Karpas-422 (cell line): ENCODE data around the gene ACSS2. TPM values are rescaled to one million over a fixed set of nuclear protein-coding genes. Genes with fewer than 3 reads are reported as not detected.

Experiments used
- DNase-seq: peaks from one replicate; pipeline ENCODE4 v3.0.0-alpha.2; 2015
- H2AFZ ChIP-seq: fragments of 200-600 bp; sonication (generic); 2 replicates; pipeline ENCODE4 v1.6.1; 2014; ENCODE audit warnings: antibody characterized with exemption, low read length, mixed read lengths
- H3K27ac ChIP-seq: fragments of 200-600 bp; sonication (generic); 2 replicates; pipeline ENCODE4 v1.5.1; 2014; ENCODE audit warnings: mild to moderate bottlenecking, low read length, moderate library complexity
- H3K27me3 ChIP-seq: fragments of 200-600 bp; sonication (generic); 2 replicates; pipeline ENCODE4 v1.6.1; 2014; ENCODE audit warnings: low read length, mixed read lengths
- H3K36me3 ChIP-seq: fragments of 200-600 bp; sonication (generic); 2 replicates; pipeline ENCODE4 v1.6.1; 2014; ENCODE audit warnings: low read length, mixed read lengths; ENCODE audit not compliant: insufficient read depth
- H3K4me1 ChIP-seq: fragments of 200-600 bp; sonication (generic); 2 replicates; pipeline ENCODE4 v1.6.1; 2014; ENCODE audit warnings: mild to moderate bottlenecking, low read length, mixed read lengths
- H3K4me2 ChIP-seq: fragments of 200-600 bp; sonication (generic); 2 replicates; pipeline ENCODE4 v1.6.1; 2014; ENCODE audit warnings: low read length, low read depth, mild to moderate bottlenecking; ENCODE audit not compliant: poor library complexity, severe bottlenecking
- H3K4me3 ChIP-seq: fragments of 200-600 bp; sonication (generic); 2 replicates; pipeline ENCODE4 v1.5.1; 2014; ENCODE audit warnings: mild to moderate bottlenecking, antibody characterized with exemption, low read length, mixed read lengths
- H3K79me2 ChIP-seq: fragments of 200-600 bp; sonication (generic); 2 replicates; pipeline ENCODE4 v1.6.1; 2014; ENCODE audit warnings: mild to moderate bottlenecking, low read length, mixed read lengths
- H3K9ac ChIP-seq: fragments of 200-600 bp; sonication (generic); 2 replicates; pipeline ENCODE4 v1.6.0; 2014; ENCODE audit warnings: low read length
- H3K9me2 ChIP-seq: fragments of 200-600 bp; sonication (generic), shearing (Covaris generic); replicated peaks from 2 replicates; pipeline ENCODE4 v1.6.0; 2014; ENCODE audit warnings: mild to moderate bottlenecking, low read length, moderate library complexity; ENCODE audit not compliant: insufficient read depth
- H3K9me3 ChIP-seq: fragments of 300-700, 200-600 bp; sonication (generic); 2 replicates; pipeline ENCODE4 v1.6.1; 2014; ENCODE audit warnings: low read length, mixed read lengths
- H4K20me1 ChIP-seq: fragments of 200-600 bp; sonication (generic); 2 replicates; pipeline ENCODE4 v1.6.1; 2014; ENCODE audit warnings: mild to moderate bottlenecking, antibody characterized with exemption, low read length, low read depth; ENCODE audit not compliant: insufficient read depth
- total RNA-seq: library from RNA; depleted of rRNA; stranded (reverse); fragments of >200 nt; shearing (Covaris generic); gene quantifications from 2 replicates; pipeline ENCODE4 v1.2.3, GENCODE V29; 2014; ENCODE audit warnings: low replicate concordance

Gene ACSS2
- total RNA-seq, 1 experiment from 2014 or later = 6.5 TPM

GRCh38 chr20:34850969-34851368 lies 25.4 kb upstream of the ACSS2 start:
- no peaks in the 10 kb centered on the region for H3K4me1 ChIP-seq
- H3K27me3 ChIP-seq = no peaks in the 10 kb centered on the region
- H3K9me3 ChIP-seq = no peaks in the 10 kb centered on the region
- H3K27ac ChIP-seq = no peak overlapping the region
- no peak overlapping the region for H2AFZ ChIP-seq
- no peak overlapping the region for H3K4me3 ChIP-seq
- no peaks in the 10 kb centered on the region for H4K20me1 ChIP-seq
- no peak for DNase-seq
- no peak overlapping the region for H3K4me2 ChIP-seq
- H3K79me2 ChIP-seq = no peaks in the 10 kb centered on the region
- H3K36me3 ChIP-seq = no peaks in the 10 kb centered on the region
- no peaks in the 10 kb centered on the region for H3K9me2 ChIP-seq
- H3K9ac ChIP-seq = no peak overlapping the region

- H3K9me2 ChIP-seq = no peaks in the 10 kb centered on the region
- no peak overlapping the region for H3K9ac ChIP-seq
- no peaks in the 10 kb centered on the region for H3K79me2 ChIP-seq
- H3K36me3 ChIP-seq = no peaks in the 10 kb centered on the region
- H3K4me1 ChIP-seq = no peaks in the 10 kb centered on the region
- H3K4me3 ChIP-seq = no peak overlapping the region
- no peak for DNase-seq
- no peaks in the 10 kb centered on the region for H3K9me3 ChIP-seq
- H2AFZ ChIP-seq = no peak overlapping the region
- no peaks in the 10 kb centered on the region for H4K20me1 ChIP-seq
- H3K27me3 ChIP-seq = no peaks in the 10 kb centered on the region
- no peak overlapping the region for H3K4me2 ChIP-seq
- H3K27ac ChIP-seq = no peak overlapping the region
Observed at GRCh38 chr20:34852298-34852697, 24.1 kb upstream of the ACSS2 start.

GRCh38 chr20:34859367-34859766 lies 17.0 kb upstream of the ACSS2 start:
- H3K27me3 ChIP-seq = no peaks in the 10 kb centered on the region
- H3K36me3 ChIP-seq = no peaks in the 10 kb centered on the region
- no peak overlapping the region for H3K4me2 ChIP-seq

GRCh38 chr20:34859826-34860545 lies 16.4 kb upstream of the ACSS2 start:
- H3K27ac ChIP-seq = no peak overlapping the region
- H3K9ac ChIP-seq = no peak overlapping the region
- no peaks in the 10 kb centered on the region for H3K36me3 ChIP-seq
- no peaks in the 10 kb centered on the region for H3K27me3 ChIP-seq
- H4K20me1 ChIP-seq = no peaks in the 10 kb centered on the region
- H2AFZ ChIP-seq = no peak overlapping the region
- no peaks in the 10 kb centered on the region for H3K79me2 ChIP-seq
- no peak for DNase-seq
- H3K9me3 ChIP-seq = no peaks in the 10 kb centered on the region
- H3K4me1 ChIP-seq = peaks cover 6% of the 10 kb centered on the region; the same call in 1 of the 2 replicates
- H3K4me2 ChIP-seq = no peak overlapping the region
- H3K4me3 ChIP-seq = no peak overlapping the region
- no peaks in the 10 kb centered on the region for H3K9me2 ChIP-seq

More at GRCh38 chr20:34859367-34859766, 17.0 kb upstream of the ACSS2 start:
- H3K9me2 ChIP-seq = no peaks in the 10 kb centered on the region
- peaks cover 6% of the 10 kb centered on the region; the same call in 1 of the 2 replicates for H3K4me1 ChIP-seq
- no peak overlapping the region for H2AFZ ChIP-seq
- H4K20me1 ChIP-seq = no peaks in the 10 kb centered on the region
- no peak for DNase-seq
- no peak overlapping the region for H3K27ac ChIP-seq
- H3K79me2 ChIP-seq = no peaks in the 10 kb centered on the region
- no peak overlapping the region for H3K9ac ChIP-seq
- H3K9me3 ChIP-seq = no peaks in the 10 kb centered on the region
- H3K4me3 ChIP-seq = no peak overlapping the region

GRCh38 chr20:34861386-34862084 lies 14.9 kb upstream of the ACSS2 start:
- Histone ChIP-seq H3K4me3 (no peak overlapping the region), H3K79me2 (no peaks in the 10 kb centered on the region), H3K9me3 (no peaks in the 10 kb centered on the region), H2AFZ (no peak overlapping the region), H3K9ac (no peak overlapping the region), H3K4me1 (peaks cover 6% of the 10 kb centered on the region; the same call in 1 of the 2 replicates), H3K9me2 (no peaks in the 10 kb centered on the region), H3K4me2 (no peak overlapping the region), H3K36me3 (no peaks in the 10 kb centered on the region), H4K20me1 (no peaks in the 10 kb centered on the region), H3K27ac (no peak overlapping the region), H3K27me3 (no peaks in the 10 kb centered on the region)
- DNase-seq = peak; percentile 48

- Histone ChIP-seq H3K9me3 (no peaks in the 10 kb centered on the region), H3K4me3 (no peak overlapping the region), H3K9ac (no peak overlapping the region), H3K27me3 (no peaks in the 10 kb centered on the region), H3K27ac (no peak overlapping the region), H4K20me1 (no peaks in the 10 kb centered on the region), H3K9me2 (no peaks in the 10 kb centered on the region), H3K79me2 (no peaks in the 10 kb centered on the region), H3K4me2 (no peak overlapping the region), H3K36me3 (no peaks in the 10 kb centered on the region), H3K4me1 (peaks cover 6% of the 10 kb centered on the region; the same call in 1 of the 2 replicates), H2AFZ (no peak overlapping the region)
- DNase-seq = no peak
Observed at GRCh38 chr20:34862724-34863123, 13.7 kb upstream of the ACSS2 start.

- no peaks in the 10 kb centered on the region for H3K9me2 ChIP-seq
- H3K4me1 ChIP-seq = peaks cover 6% of the 10 kb centered on the region; the same call in 1 of the 2 replicates
- H3K27me3 ChIP-seq = no peaks in the 10 kb centered on the region
- H3K9ac ChIP-seq = no peak overlapping the region
- no peaks in the 10 kb centered on the region for H3K36me3 ChIP-seq
- no peak overlapping the region for H3K27ac ChIP-seq
- H3K9me3 ChIP-seq = no peaks in the 10 kb centered on the region
- no peak overlapping the region for H3K4me3 ChIP-seq
- no peaks in the 10 kb centered on the region for H3K79me2 ChIP-seq
- H3K4me2 ChIP-seq = no peak overlapping the region
- H2AFZ ChIP-seq = no peak overlapping the region
- no peak for DNase-seq
- no peaks in the 10 kb centered on the region for H4K20me1 ChIP-seq
Observed at GRCh38 chr20:34863421-34863965, 12.9 kb upstream of the ACSS2 start.

- no peaks in the 10 kb centered on the region for H3K79me2 ChIP-seq
- no peak overlapping the region for H2AFZ ChIP-seq
- H3K9me3 ChIP-seq = no peaks in the 10 kb centered on the region
- H3K27ac ChIP-seq = no peak overlapping the region
- DNase-seq = no peak
- H3K9ac ChIP-seq = no peak overlapping the region
- no peaks in the 10 kb centered on the region for H3K27me3 ChIP-seq
- H3K4me2 ChIP-seq = no peak overlapping the region
- no peaks in the 10 kb centered on the region for H3K9me2 ChIP-seq
- no peak overlapping the region for H3K4me3 ChIP-seq
- no peaks in the 10 kb centered on the region for H4K20me1 ChIP-seq
- H3K36me3 ChIP-seq = no peaks in the 10 kb centered on the region
- peaks cover 6% of the 10 kb centered on the region; the same call in 1 of the 2 replicates for H3K4me1 ChIP-seq
Observed at GRCh38 chr20:34864216-34864615, 12.2 kb upstream of the ACSS2 start.
